Activated CD4-positive, alpha-beta T cell treated with anti-CD3 and anti-CD28 coated beads, Interleukin-2, amount 50 U/mL, for 24 hours (primary cell): ENCODE results near the gene KANK3.
"Not testable (repeated sequence)": the region's sequence is repeated elsewhere in the genome, so short reads cannot be mapped to it uniquely, and the experiment has no call there.

Source experiments
- DNase-seq, 2 donors: peaks; one replicate each; pipeline ENCODE4 v3.0.0-alpha.2; 2020; ENCODE audit warnings: low read depth in 1 of 2, low spot score in 1 of 2

The KANK3 gene

DNA sequence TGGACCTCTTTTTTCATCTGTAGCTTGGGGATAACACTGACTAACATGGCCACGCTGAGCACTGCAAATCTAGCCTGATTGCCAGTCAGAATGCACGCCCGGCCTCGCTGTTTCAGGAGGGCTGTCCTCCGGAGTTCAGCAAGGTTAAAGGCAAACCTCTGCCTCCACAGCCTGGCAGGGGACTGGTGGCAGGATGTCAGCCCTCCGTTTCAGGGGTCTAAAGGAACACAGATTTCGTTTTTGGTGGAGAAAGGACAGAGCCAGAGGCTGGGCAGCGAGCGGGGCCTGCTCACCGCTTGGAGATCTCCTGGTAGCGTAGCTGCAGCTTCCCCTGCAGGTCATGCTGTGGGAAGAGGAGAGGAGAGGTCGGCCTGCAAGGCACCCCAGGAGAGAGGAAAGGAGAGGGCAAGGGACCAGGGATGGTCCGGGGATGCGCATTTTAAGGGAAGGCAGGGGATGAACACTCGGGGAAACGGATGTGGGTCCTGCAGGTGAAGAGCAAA is 22.4 kb downstream of the KANK3 start:
- no peak for DNase-seq

DNA sequence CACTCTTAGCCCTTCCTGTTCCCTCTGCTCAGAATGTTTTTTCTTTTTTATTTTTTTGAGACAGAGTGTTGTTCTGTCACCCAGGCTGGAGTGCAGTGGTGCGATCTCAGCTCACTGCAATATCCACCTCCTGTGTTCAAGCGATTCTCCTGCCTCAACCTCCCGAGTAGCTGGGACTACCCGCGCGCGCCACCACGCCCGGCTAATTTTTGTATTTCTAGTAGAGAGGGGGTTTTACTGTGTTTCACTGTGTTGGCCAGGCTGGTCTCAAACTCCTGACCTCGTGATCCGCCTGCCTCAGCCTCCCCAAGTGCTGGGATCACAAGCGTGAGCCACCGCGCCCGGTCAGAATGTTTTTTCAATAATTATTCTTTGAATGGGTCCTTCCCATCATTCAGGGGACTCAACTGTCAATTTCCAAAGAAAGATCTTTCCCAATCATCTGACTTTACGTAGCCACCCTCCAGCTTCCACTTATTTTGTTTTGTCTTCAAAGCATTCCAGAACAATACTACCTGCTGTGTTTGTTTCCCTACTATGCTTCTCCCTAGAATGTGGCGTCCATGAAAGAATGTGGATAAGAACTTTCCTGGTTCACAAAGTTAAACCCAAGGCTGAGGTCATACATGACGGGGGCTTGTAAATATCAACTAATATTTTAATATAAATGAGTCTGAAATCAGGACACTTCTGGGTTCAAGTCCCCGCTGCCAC is 23.1 kb downstream of the KANK3 start:
- no peak for DNase-seq

DNA sequence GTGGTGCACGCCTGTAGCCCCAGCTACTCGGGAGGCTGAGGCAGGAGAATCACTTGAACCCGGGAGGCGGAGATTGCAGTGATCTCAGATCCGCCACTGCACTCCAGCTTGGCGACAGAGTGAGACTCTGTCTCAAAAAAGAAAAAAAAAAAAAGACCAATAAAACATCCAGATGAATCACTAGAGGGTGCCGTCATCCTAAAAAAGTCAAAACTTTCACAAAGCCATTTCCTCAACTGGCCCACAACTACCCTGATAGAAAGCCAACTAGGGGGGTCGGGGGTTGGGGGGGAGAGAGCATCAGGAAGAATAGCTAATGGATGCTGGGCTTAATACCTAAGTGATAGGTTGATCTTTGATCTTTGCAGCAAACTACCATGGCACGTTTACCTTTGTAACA is 24.2 kb downstream of the KANK3 start:
- not testable (repeated sequence) for DNase-seq

DNA sequence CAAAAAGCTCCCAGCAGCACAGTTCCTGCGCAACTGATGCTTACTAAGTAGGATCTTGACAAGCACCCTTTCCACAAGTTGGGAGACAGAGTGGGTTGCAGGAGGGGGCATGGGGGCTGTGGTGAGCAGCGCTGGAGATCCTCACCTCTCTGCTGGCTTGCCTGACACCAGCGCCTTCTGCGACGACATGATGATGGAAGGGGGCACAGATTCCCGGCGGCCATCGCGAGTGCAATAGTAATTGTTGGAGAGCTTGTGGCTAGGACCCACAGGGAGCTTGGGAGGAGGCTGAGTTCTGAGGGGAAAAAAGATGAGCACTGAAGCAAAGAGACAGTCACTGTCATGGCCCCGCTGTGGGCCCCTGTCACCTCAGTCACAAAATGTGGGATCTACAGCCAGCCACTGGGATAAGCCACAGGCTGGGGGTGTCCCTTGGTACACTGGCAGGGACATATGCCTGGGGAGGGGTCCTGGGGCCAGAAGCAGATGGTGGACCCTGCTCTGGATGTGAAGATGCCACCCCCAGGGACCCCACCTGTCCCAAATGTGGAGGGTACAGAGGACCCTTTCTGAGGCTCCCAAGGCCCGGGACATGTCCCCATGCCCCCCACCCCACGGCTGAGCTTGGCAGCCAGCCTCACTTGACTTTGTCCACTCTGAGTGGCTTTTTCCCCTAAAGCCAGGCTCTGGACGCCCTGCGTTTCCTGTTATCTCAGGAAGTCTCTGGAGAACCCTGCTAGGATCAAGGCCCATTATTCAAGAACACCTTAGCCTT is 26.5 kb downstream of the KANK3 start:
- no peak for DNase-seq

- DNase-seq, result not testable (repeated sequence)
Measured at GRCh38 chr19:8314981-8315640, 28.0 kb downstream of the KANK3 start.

GRCh38 chr19:8311461-8312260 is 31.4 kb downstream of the KANK3 start:
- DNase-seq, result no peak

DNA sequence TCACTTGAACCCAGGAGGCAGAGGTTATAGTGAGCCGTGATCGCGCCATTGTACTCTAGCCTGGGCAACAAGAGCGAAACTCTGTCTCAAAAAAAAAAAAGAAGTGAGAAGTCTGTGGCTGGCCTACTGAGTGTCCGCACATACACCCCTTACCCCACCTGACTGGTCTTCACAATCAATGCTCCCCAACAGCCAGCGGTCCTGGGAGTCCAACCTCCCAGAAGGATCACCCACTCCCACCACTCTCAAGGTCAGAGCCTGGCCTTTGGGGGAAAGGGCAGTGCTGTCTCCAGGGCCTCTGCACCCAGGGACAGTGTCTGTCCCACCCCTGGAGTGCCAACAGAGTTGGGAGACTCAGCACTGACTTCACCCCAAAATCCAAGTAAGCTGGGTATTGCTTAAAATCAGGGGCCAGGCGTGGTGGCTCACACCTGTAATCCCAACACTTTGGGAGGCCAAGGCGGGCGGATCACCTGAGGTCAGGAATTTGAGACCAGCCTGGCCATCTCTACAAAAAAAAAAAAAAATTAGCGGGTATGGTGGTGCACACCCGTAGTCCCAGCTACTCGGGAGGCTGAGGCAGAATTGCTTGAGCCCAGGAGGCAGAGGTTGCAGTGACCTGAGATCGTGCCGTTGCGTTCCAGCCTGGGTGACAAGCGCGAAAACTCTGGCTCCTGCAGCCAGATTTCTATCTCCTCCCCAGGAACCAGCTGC is 32.6 kb downstream of the KANK3 start:
- DNase-seq, result no peak

GRCh38 chr19:8308891-8309291 is 34.2 kb downstream of the KANK3 start:
- no peak for DNase-seq

GRCh38 chr19:8307965-8308866 is 34.8 kb downstream of the KANK3 start, which contains the start of gene CD320:
CD320 (minus strand) TSS chr19:8308358; CDS start chr19:8308290, 68 bp downstream.
- peak; percentile 76 to 81 for DNase-seq

DNA sequence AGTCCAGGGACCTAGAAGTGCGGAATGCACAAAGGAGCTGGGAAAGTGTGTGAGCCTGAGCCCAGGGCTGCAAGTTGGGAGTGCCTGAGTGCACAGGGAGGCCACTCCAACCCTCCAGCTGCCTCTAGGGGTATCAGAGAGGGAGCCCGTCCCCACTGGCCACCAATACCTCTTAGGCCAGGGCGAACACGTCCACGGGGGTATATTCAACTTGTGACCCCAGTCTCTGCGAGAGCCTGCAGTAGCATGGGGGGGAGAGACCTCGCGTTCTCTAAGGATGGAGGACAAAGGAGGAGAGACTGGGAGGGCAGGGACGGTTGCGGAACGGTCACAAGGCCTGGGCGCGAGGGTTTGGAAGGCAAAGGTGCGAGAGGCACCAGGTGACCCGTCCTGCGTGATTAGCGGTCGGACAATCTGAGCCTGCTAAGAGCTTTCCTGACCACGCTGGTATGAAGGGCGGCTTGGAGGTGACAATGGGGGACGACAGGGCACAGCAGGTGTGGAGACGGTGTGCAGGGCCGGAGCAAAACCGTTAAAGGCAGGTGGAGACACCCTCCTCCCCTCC is 35.6 kb downstream of the KANK3 start:
- no peak for DNase-seq

- no peak for DNase-seq
Measured at GRCh38 chr19:8306235-8307054, 36.6 kb downstream of the KANK3 start.

DNA sequence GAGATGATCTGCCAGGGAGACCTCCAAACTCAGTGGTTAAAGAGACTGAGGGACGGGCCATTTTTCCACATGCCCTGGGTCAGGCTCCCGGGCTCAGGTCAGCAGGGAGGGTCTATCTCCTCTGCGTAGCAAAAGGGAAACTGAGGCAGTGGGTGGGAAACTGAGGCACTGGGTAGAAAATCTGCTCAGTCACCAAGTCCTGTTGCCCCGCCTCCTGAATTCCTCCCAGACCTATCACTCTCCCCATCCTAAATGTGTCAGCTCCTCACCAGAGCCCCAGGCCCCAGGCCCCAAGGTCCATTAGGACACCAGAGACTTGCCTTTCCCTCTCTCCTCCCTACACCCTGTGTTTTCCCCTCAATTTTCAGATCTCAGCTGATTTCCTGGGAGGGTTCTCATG is 37.3 kb downstream of the KANK3 start:
- no peak for DNase-seq

GRCh38 chr19:8304841-8305621 is 38.0 kb downstream of the KANK3 start:
- DNase-seq, result no peak

DNA sequence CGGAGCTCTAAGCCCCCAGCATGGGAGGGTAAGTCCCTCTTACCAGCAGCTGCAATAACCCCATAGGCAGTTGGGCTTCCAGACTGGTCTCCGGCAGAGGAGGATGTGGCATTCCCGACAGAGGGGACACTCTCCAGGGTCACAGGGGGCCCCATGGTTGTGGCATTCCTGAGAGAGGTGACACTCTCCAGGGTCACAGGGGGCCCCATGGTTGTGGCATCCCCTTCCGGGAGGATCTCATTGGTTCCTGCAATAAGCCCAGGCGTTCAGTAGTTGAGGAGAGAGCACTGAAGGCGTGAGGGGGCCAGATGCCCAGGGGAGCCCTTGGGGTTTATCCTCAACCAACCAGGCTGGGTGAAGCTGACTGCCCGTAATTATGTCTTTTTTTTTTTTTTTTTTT is 40.3 kb downstream of the KANK3 start:
- no peak for DNase-seq

- no peak for DNase-seq
Measured at GRCh38 chr19:8302357-8302691, 40.7 kb downstream of the KANK3 start.

GRCh38 chr19:8291337-8291736 is 51.7 kb downstream of the KANK3 start:
- DNase-seq, result not testable (repeated sequence)

DNA sequence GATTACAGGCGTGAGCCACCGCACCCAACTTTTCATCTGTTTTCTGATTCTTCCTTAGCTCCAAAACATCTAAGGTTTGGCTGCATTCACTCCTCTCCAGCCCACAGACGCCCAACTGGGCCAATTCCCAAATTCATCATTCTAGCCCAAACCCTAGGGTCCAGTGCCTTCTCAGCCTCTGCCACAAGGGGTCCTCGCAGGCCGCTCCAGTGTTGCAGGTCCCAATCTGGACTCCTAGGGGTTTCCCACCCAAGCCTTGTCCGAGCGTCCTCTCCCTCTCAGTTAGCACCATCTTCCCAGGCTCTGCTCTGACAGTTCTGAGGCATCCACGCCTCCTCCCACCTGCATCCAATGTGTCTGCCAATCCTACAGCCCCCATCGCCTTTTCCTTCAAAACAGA is 66.6 kb downstream of the KANK3 start:
- DNase-seq, result not testable (repeated sequence)
